Ascending aorta (tissue), 2 donors: ENCODE results near the gene YIF1A. TPM values are rescaled to one million over a fixed set of nuclear protein-coding genes. Genes with fewer than 3 reads are reported as not detected.

ENCODE experiments used
- DNase-seq, 2 donors: peaks; one replicate each; pipeline ENCODE4 v3.0.0-alpha.2; 2019; ENCODE audit warnings: low spot score in 2 of 2
- H3K27ac ChIP-seq, 2 donors: fragments of 200-600 bp; sonication (generic); one replicate each; pipeline ENCODE4 v1.5.1; 2016 to 2017; ENCODE audit warnings: mild to moderate bottlenecking in 1 of 2
- H3K27me3 ChIP-seq: fragments of 200-600 bp; sonication (generic); one replicate; pipeline ENCODE4 v1.5.1; 2017
- H3K36me3 ChIP-seq, 2 donors: fragments of 200-600 bp; sonication (generic); one replicate each; pipeline ENCODE4 v1.5.1; 2016
- H3K4me1 ChIP-seq, 2 donors: fragments of 200-600 bp; sonication (generic); one replicate each; pipeline ENCODE4 v1.5.1; 2016 to 2017; ENCODE audit warnings: mild to moderate bottlenecking in 1 of 2
- H3K4me3 ChIP-seq, 2 donors: fragments of 200-600 bp; sonication (generic); one replicate each; pipeline ENCODE4 v1.5.1; 2016 to 2017; ENCODE audit warnings: mild to moderate bottlenecking in 1 of 2
- H3K9me3 ChIP-seq, 2 donors: fragments of 200-600 bp; sonication (generic); one replicate each; pipeline ENCODE4 v1.5.1; 2016
- CTCF ChIP-seq, 3 experiments: fragments of 200-600 bp in 2 of 3; fragments of 450-650 bp in 1 of 3; sonication (generic) in 2 of 3; IDR thresholded peaks; one replicate each; pipeline ENCODE4 v1.5.1; 2016 to 2019; ENCODE audit warnings: antibody characterized with exemption in 3 of 3, mild to moderate bottlenecking in 1 of 3, moderate library complexity in 1 of 3
- intact Hi-C: fragments of 100-400 bp; cut with DNase I; formaldehyde crosslinking; loops from one replicate; pipeline ENCODE4 v1.15.1; 2023
- total RNA-seq: library from RNA; depleted of rRNA; stranded (reverse); fragments of >200 nt; gene quantifications from one replicate; pipeline ENCODE4 v1.1.0, GENCODE V29; 2016

YIF1A gene
- total RNA-seq, 1 donor from 2014 or later = 161 TPM

- peaks cover 0 to 24% of the 10 kb centered on the region in 2 donors for H3K4me1 ChIP-seq
- intact Hi-C loops = loop anchor here (1.0 to 10.0 kb wide), 6 partner anchors 15 to 605 kb away; partner anchors contain the start of genes C11orf68, CFL1, DRAP1 and PACS1
- peaks cover 33 to 39% of the 10 kb centered on the region in 2 donors for H3K36me3 ChIP-seq
- no peaks in the 10 kb centered on the region for H3K9me3 ChIP-seq
- H3K27ac ChIP-seq = peak overlapping the region; percentile 94 to 99
- DNase-seq = peak; percentile 57 to 94
- H3K27me3 ChIP-seq = no peaks in the 10 kb centered on the region
- TF ChIP-seq CTCF (IDR thresholded peaks at IDR 0.05) = peak in 2 of 3 experiments; percentile 15 to 57
- H3K4me3 ChIP-seq = peak overlapping the region; percentile 63 to 84
Measured at GRCh38 chr11:66267379-66268243, 21.3 kb downstream of the YIF1A start.

- no peak for TF ChIP-seq CTCF (IDR thresholded peaks at IDR 0.05)
- H3K27me3 ChIP-seq = no peaks in the 10 kb centered on the region
- H3K27ac ChIP-seq = peak overlapping the region; percentile 94 to 99
- H3K4me3 ChIP-seq = peak overlapping the region; percentile 63 to 84
- H3K36me3 ChIP-seq = peaks cover 33 to 39% of the 10 kb centered on the region in 2 donors
- H3K4me1 ChIP-seq = peaks cover 0 to 24% of the 10 kb centered on the region in 2 donors
- H3K9me3 ChIP-seq = no peaks in the 10 kb centered on the region
- no peak for DNase-seq
- intact Hi-C loops = loop anchor here (2.0 to 10.0 kb wide), 3 partner anchors 195 to 604 kb away; partner anchors contain the start of genes CFL1, PACS1 and RELA
Measured at GRCh38 chr11:66267039-66267378, 21.9 kb downstream of the YIF1A start.

GRCh38 chr11:66266378-66267038 is 22.4 kb downstream of the YIF1A start:
- H3K27ac ChIP-seq = peak overlapping the region; percentile 94 to 99
- no peaks in the 10 kb centered on the region for H3K9me3 ChIP-seq
- peaks cover 0 to 24% of the 10 kb centered on the region in 2 donors for H3K4me1 ChIP-seq
- no peak for DNase-seq
- no peak for TF ChIP-seq CTCF (IDR thresholded peaks at IDR 0.05)
- peaks cover 32 to 39% of the 10 kb centered on the region in 2 donors for H3K36me3 ChIP-seq
- no peaks in the 10 kb centered on the region for H3K27me3 ChIP-seq
- H3K4me3 ChIP-seq = peak overlapping the region; percentile 63 to 84
- intact Hi-C loops = loop anchor here (2.0 to 10.0 kb wide), 3 partner anchors 194 to 604 kb away; partner anchors contain the start of genes CFL1, PACS1 and RELA

- no peaks in the 10 kb centered on the region for H3K27me3 ChIP-seq
- H3K9me3 ChIP-seq = no peaks in the 10 kb centered on the region
- peaks cover 0 to 24% of the 10 kb centered on the region in 2 donors for H3K4me1 ChIP-seq
- DNase-seq = no peak
- TF ChIP-seq CTCF (IDR thresholded peaks at IDR 0.05) = no peak
- peaks cover 31 to 46% of the 10 kb centered on the region in 2 donors for H3K36me3 ChIP-seq
- H3K27ac ChIP-seq = peak overlapping the region in 1 of 2 donors; percentile 94
- intact Hi-C loops = loop anchor here (2.0 to 10.0 kb wide), 3 partner anchors 193 to 603 kb away; partner anchors contain the start of genes CFL1, PACS1 and RELA
- no peak overlapping the region for H3K4me3 ChIP-seq
Measured at GRCh38 chr11:66265531-66266377, 23.2 kb downstream of the YIF1A start.

- DNase-seq = no peak
- no peak overlapping the region for H3K27ac ChIP-seq
- no peak overlapping the region for H3K4me3 ChIP-seq
- no peaks in the 10 kb centered on the region for H3K27me3 ChIP-seq
- intact Hi-C loops = loop anchor here (5.0 to 10.0 kb wide), 2 partner anchors 193 to 410 kb away; partner anchors contain the start of genes CFL1 and PACS1
- H3K9me3 ChIP-seq = no peaks in the 10 kb centered on the region
- peaks cover 31 to 54% of the 10 kb centered on the region in 2 donors for H3K36me3 ChIP-seq
- peaks cover 0 to 16% of the 10 kb centered on the region in 2 donors for H3K4me1 ChIP-seq
- peak in 1 of 3 experiments; percentile 13 for TF ChIP-seq CTCF (IDR thresholded peaks at IDR 0.05)
Measured at GRCh38 chr11:66264914-66265313, 24.0 kb downstream of the YIF1A start.
